Stomach (tissue), 9 donors: ENCODE results near the gene SPATA4. TPM values are rescaled to one million over a fixed set of nuclear protein-coding genes. Genes with fewer than 3 reads are reported as not detected.

ENCODE experiments used
- DNase-seq, 2 donors: peaks; one replicate each; pipeline versions ENCODE4 v3.0.0 to v3.0.0-alpha.2; 2013 to 2019
- H3K27ac ChIP-seq, 5 donors: fragments of 200-600 bp in 4 of 5; sonication (generic) in 4 of 5; one replicate each; pipeline ENCODE4 v1.5.1; 2013 to 2019; ENCODE audit warnings: mild to moderate bottlenecking in 1 of 5, moderate library complexity in 1 of 5
- H3K27me3 ChIP-seq, 3 donors: fragments of 200-600 bp; sonication (generic); one replicate each; pipeline ENCODE4 v1.5.1; 2017 to 2019; ENCODE audit warnings: mixed run types in 1 of 3
- H3K36me3 ChIP-seq, 4 donors: fragments of 200-600 bp; sonication (generic); 1 replicate in 3 of 4; 2 replicates in 1 of 4; pipeline ENCODE4 v1.5.1; 2016 to 2019
- H3K4me1 ChIP-seq, 4 donors: fragments of 200-600 bp; sonication (generic); one replicate each; pipeline ENCODE4 v1.5.1; 2016 to 2019
- H3K4me3 ChIP-seq, 4 donors: fragments of 200-600 bp; sonication (generic) in 3 of 4; one replicate each; pipeline ENCODE4 v1.5.1; 2016 to 2019; ENCODE audit warnings: mild to moderate bottlenecking in 1 of 4
- H3K9me3 ChIP-seq, 4 donors: fragments of 200-600 bp; sonication (generic); one replicate each; pipeline ENCODE4 v1.5.1; 2016 to 2019
- CTCF ChIP-seq, 7 experiments: fragments of 450-650 bp in 4 of 7; fragments of 200-600 bp in 3 of 7; sonication (generic) in 3 of 7; IDR thresholded peaks; one replicate each; pipeline ENCODE4 v1.5.1; 2016 to 2019; ENCODE audit warnings: antibody characterized with exemption in 7 of 7, control low read depth in 2 of 7, mild to moderate bottlenecking in 1 of 7
- EP300 ChIP-seq: sonication (generic); formaldehyde crosslinking; IDR thresholded peaks from one replicate; pipeline ENCODE4 v1.6.1; 2017; ENCODE audit warnings: antibody characterized with exemption
- POLR2A ChIP-seq, 4 donors: fragments of 450-650 bp; IDR thresholded peaks; one replicate each; pipeline ENCODE4 v1.6.1; 2016; ENCODE audit warnings: antibody characterized with exemption in 4 of 4, control low read depth in 2 of 4, mild to moderate bottlenecking in 1 of 4, moderate library complexity in 1 of 4
- POLR2AphosphoS5 ChIP-seq, 3 donors: sonication (generic); formaldehyde crosslinking; IDR thresholded peaks; one replicate each; pipeline ENCODE4 v1.6.1; 2016; ENCODE audit warnings: antibody characterized with exemption in 3 of 3
- WGBS, 5 donors: extraction: QIAGEN DNeasy Blood & Tissue Kit in 3 of 5; methylation state at CpG; one replicate each; pipeline versions ENCODE4 v1.1.5 to v1.1.7; 2013 to 2018; 5-methylcytosine and 5-hydroxymethylcytosine counted together
- intact Hi-C: fragments of 100-400 bp; cut with DNase I; formaldehyde crosslinking; loops from one replicate; pipeline ENCODE4 v1.15.1; 2023; ENCODE audit warnings: low total_unique reads
- polyA plus RNA-seq, 3 donors: library from polyadenylated mRNA; stranded (reverse); fragments of 200-250 nt; gene quantifications; one replicate each; pipeline ENCODE4 v1.2.3, GENCODE V29; 2013
- total RNA-seq, 5 donors: library from RNA; depleted of rRNA; stranded (reverse); fragments of >200 nt; gene quantifications; one replicate each; pipeline versions ENCODE4 v1.1.0 to v1.2.3, GENCODE V29; 2014 to 2016
- donor health status: healthy with polysubstance abuse.
- donor health status: Bipolar disorder and iron deficiency.
- donor health status: healthy.

The SPATA4 gene
- total and polyA plus RNA-seq, 8 donors = 0.13 TPM; not detected in 7

DNA sequence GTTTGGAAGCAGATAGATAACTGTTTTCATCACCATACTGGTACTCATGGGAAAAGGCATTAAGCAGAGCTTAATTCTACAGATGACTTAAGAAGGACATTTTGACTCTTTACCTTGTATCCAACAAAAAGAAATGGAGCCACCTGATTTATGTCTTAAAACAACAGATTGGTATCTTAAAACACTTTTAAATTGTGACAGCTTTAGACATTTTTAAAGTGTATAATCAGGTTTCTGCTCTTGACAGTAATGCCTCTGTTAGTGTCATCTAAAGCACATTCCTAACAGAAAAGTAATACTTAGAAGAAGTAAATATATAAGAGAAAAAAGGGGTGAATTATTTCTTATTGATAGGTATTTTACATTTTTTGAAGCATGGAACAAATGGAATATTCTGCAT is 55.9 kb downstream of the SPATA4 start:
- no peaks in the 10 kb centered on the region for H3K27me3 ChIP-seq
- H3K27ac ChIP-seq = no peak overlapping the region
- DNase-seq = no peak
- H3K36me3 ChIP-seq = no peaks in the 10 kb centered on the region
- TF ChIP-seq POLR2A (IDR thresholded peaks at IDR 0.05) = no peak
- no peak for TF ChIP-seq EP300
- no peak for TF ChIP-seq POLR2AphosphoS5 (IDR thresholded peaks at IDR 0.05)
- no peak for TF ChIP-seq CTCF (IDR thresholded peaks at IDR 0.05)
- no peaks in the 10 kb centered on the region for H3K9me3 ChIP-seq
- H3K4me3 ChIP-seq = no peak overlapping the region
- no peaks in the 10 kb centered on the region for H3K4me1 ChIP-seq
- intact Hi-C loops = no loop called here

- no peaks in the 10 kb centered on the region for H3K36me3 ChIP-seq
- H3K4me3 ChIP-seq = no peak overlapping the region
- no peak for TF ChIP-seq CTCF (IDR thresholded peaks at IDR 0.05)
- TF ChIP-seq EP300 = no peak
- TF ChIP-seq POLR2A (IDR thresholded peaks at IDR 0.05) = no peak
- TF ChIP-seq POLR2AphosphoS5 (IDR thresholded peaks at IDR 0.05) = no peak
- H3K27me3 ChIP-seq = no peaks in the 10 kb centered on the region
- no peaks in the 10 kb centered on the region for H3K9me3 ChIP-seq
- no peaks in the 10 kb centered on the region for H3K4me1 ChIP-seq
- intact Hi-C loops = no loop called here
- DNase-seq = no peak
- no peak overlapping the region for H3K27ac ChIP-seq
These were observed 57.8 kb downstream of the SPATA4 start for GRCh38 chr4:176137631-176138030.

DNA sequence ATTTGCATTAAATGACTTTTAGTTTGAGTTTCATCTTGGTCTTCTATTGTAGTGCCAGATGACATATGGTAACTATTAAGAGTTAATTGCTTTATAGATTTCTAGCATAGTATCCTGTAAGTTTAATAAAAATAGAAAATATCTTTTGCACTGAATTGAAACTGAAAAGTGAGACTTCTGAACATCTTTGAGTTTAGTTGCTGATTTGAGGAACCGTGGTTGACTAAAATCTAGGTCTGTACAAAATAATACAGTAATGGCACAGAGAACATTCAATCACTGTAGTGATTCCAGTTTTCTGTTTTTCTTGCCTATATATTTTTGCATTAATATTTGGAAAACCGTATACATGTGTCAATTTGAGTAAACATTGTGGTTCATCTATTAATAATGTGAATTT is 60.7 kb downstream of the SPATA4 start:
- H3K4me3 ChIP-seq = no peak overlapping the region
- H3K27me3 ChIP-seq = no peaks in the 10 kb centered on the region
- 70 to 76% (median 73%) methylated on average over 2 of the region's 2 CpGs for WGBS, 5 donors
- no peak overlapping the region for H3K27ac ChIP-seq
- H3K4me1 ChIP-seq = no peaks in the 10 kb centered on the region
- no peak for TF ChIP-seq POLR2AphosphoS5 (IDR thresholded peaks at IDR 0.05)
- TF ChIP-seq CTCF (IDR thresholded peaks at IDR 0.05) = no peak
- no peak for TF ChIP-seq EP300
- TF ChIP-seq POLR2A (IDR thresholded peaks at IDR 0.05) = no peak
- H3K9me3 ChIP-seq = no peaks in the 10 kb centered on the region
- intact Hi-C loops = no loop called here
- H3K36me3 ChIP-seq = no peaks in the 10 kb centered on the region
- DNase-seq = no peak

Other genes starting within 250 kb of the SPATA4 start
- gene WDR17, start 129.7 kb downstream of the SPATA4 start, total RNA-seq = 1 to 10 TPM in 3 of 5 donors, under 1 TPM in 1, not detected in 1; 0.87 to 6.6 (median 2.5) TPM
- 1 to 10 TPM in 1 of 3 donors, under 1 TPM in 2; 0.31 to 1.8 (median 0.48) TPM for gene WDR17, start 129.7 kb downstream of the SPATA4 start, polyA plus RNA-seq
- gene ASB5, start 73.6 kb upstream of the SPATA4 start, total RNA-seq = 10 to 100 TPM in 2 of 5 donors, 1 to 10 TPM in 2, not detected in 1; 1.8 to 19.6 (median 6.2) TPM
- gene ASB5, start 73.6 kb upstream of the SPATA4 start, polyA plus RNA-seq = 1 to 10 TPM in 2 of 3 donors, not detected in 1; 2.0 to 2.2 TPM
- gene SPCS3, start 124.4 kb upstream of the SPATA4 start, total RNA-seq = 100 to 1,000 TPM in 1 of 5 donors, 10 to 100 TPM in 4; 32.1 to 224 (median 47.8) TPM
- gene SPCS3, start 124.4 kb upstream of the SPATA4 start, polyA plus RNA-seq = 10 to 100 TPM; 18.8 to 23.0 (median 20.5) TPM